Left cardiac atrium (tissue), 4 donors: ENCODE measurements around the gene KIF5A. TPM values are rescaled to one million over a fixed set of nuclear protein-coding genes. Genes with fewer than 3 reads are reported as not detected.
"Not testable (repeated sequence)": the region's sequence is repeated elsewhere in the genome, so short reads cannot be mapped to it uniquely, and the experiment has no call there.

Experiments used
- ATAC-seq, 2 donors: fragments of 200-7000 bp; cut with Tn5 transposase; one replicate each; pipeline ENCODE4 v1.9.1; 2020; ENCODE audit warnings: mild to moderate bottlenecking in 2 of 2, moderate library complexity in 2 of 2
- DNase-seq: peaks from one replicate; pipeline ENCODE4 v3.0.0-alpha.2; 2020
- intact Hi-C, 2 donors: fragments of 100-400 bp; cut with DNase I; formaldehyde crosslinking; loops; one replicate each; pipeline versions ENCODE4 v1.14.1 to v1.15.1; 2022 to 2023
- total RNA-seq, 2 donors: library from RNA; stranded (reverse); fragmentation: NEBNext Ultra II Directional; extraction: Animal tissue kit (Norgen Biotek cat#: 25700); gene quantifications; one replicate each; pipeline ENCODE4 v1.2.1, GENCODE V29; 2021
- donor health status: DM: no; HTN: yes; CAD: no.
- donor health status: DM: no; HTN: yes; CAD: no; lungs with severe emphysema.
- donor health status: DM: yes; HTN: yes; CAD: no.
- donor health status: Dilated cardiomyopathy.

The KIF5A gene
- total RNA-seq, 2 donors from 2014 or later, result 0.10 to 0.18 TPM

- ATAC-seq (no peak), DNase-seq (no peak)
- intact Hi-C loops, result no loop called here
Observed at GRCh38 chr12:57576613-57577160, 26.8 kb downstream of the KIF5A start.

- ATAC-seq, result no peak
- DNase-seq, result no peak
- intact Hi-C loops, result no loop called here
Observed at GRCh38 chr12:57577981-57578758, 28.3 kb downstream of the KIF5A start.

GRCh38 chr12:57579011-57579410 lies 29.2 kb downstream of the KIF5A start:
- intact Hi-C loops, result no loop called here
- no peak for ATAC-seq
- DNase-seq, result no peak

DNA sequence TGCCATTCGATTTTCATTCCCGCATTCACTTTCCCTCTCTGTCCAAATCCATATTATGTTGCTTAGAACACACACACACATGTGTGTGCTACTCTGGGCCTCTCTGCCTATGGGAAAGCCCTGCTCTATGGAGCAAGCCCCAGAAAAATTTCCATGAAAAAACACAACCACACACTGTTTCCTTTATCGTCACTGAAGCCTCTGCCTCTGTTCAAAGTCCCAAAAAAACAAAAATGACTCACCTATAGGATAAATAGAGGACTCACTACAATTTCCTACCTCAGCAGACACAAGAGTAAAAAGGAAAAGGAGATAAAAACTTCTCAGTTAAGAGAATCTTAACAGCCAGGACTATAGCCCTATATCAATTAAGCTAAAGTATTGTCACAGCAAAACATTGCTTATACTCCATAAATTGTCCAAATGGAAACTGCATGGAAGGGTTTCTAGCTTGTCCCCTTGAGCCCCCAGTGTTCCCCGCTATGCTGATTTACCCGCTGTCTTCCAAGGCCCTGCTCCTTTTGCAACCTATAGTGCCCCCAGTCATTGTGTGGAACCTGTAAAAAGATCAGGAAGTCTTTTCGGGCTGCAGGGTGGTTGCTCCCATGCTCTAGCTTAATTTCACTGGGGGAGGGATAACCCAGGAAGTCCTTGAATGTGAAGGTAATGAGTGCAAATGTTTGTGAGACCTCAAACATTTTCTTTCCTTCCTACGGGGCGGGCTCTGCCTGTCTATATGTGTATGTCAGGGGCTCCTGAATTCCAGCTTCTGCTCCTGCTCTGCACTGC lies 30.0 kb downstream of the KIF5A start:
- DNase-seq (no peak), ATAC-seq (no peak)
- intact Hi-C loops, result no loop called here

DNA sequence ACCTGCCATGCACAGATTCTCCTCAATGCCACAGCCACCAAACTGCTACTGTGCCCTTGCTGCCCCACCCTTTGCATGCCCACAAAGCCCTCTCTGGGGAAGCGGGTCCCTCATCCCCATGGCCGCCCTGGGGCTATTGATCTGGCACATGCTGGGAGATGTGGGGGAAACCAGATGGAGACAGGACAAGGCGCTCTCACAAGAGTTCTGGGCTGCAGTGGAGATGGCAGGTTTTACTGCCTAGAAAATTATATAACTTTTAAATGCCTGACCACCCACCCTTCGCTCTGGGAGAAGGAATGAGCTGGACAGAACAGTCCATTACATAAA lies 30.6 kb downstream of the KIF5A start:
- no peak for DNase-seq
- intact Hi-C loops, result no loop called here
- ATAC-seq, result no peak

- no peak for ATAC-seq
- DNase-seq, result no peak
- intact Hi-C loops, result loop anchor here (2.0 kb wide), 2 partner anchors 39 to 41 kb away; no protein-coding TSS in a partner anchor
Observed at GRCh38 chr12:57581802-57582201, 32.0 kb downstream of the KIF5A start.

DNA sequence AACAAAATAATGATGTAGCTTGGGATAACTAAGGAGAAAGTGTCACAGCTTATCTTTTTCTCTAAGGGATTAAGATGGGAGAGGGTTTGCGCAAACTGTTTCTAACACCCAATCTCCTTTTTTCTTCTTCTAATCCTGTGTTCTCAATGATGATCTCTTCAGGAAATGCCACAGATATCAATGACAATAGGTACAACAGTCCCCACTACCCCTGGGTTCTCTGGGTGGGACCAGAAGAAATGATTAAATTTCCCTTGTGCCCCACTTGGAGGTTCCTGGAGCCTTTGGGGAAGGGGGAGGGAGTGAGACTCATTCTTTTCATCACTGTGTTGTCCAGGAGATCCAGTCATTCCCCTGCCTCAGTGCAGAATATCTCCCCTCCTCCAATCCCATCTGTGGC lies 32.6 kb downstream of the KIF5A start:
- no peak for ATAC-seq
- intact Hi-C loops, result loop anchor here (2.0 kb wide), 2 partner anchors 38 to 40 kb away; no protein-coding TSS in a partner anchor
- no peak for DNase-seq

DNA sequence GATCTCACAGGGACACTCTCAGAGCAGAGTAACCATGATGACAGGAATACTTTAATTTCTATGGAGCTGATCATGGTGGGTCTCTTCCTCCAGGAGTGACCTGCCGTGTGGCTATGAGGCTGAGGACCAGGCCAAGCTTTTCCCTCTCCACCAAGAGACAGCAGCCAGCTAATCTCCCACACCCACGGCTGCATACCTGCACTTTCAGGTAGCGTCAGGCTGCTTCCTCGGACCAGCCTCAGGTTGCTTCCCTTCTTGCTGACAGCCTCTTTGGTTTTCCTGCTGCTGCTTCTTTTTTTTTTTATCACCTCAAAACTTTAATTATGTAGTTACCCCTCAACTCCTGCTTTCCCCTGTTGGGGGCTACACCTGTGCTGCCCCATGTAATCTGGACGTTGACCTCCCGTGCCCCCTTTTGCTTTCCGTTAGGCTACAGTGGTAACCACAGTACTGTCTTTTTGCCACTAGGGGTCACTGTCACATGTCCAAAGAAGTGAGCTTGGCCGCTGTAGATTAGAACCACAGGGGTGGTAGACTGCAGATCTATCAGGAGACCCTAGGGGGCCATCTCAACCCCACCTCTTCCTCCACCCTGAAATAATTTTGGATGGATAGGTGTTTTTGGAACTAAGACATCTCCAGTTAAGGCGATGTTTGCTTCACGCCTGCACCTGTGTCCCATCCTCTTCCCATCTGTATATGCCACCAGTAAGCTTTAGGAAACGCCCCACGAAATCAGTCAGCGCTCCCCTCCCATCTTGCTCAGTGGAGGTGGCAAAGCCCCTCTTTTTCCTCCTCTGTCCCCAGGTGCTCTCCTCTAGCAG lies 33.4 kb downstream of the KIF5A start:
- ATAC-seq (peak; percentile 95 to 96), DNase-seq (peak; percentile 48)
- intact Hi-C loops, result loop anchor here (2.0 kb wide), 2 partner anchors 38 to 40 kb away; no protein-coding TSS in a partner anchor

- ATAC-seq (no peak), DNase-seq (no peak)
- intact Hi-C loops, result no loop called here
Observed at GRCh38 chr12:57584050-57584449, 34.2 kb downstream of the KIF5A start.

- intact Hi-C loops, result no loop called here
- no peak for ATAC-seq
- DNase-seq, result no peak
Observed at GRCh38 chr12:57584690-57585089, 34.8 kb downstream of the KIF5A start.

DNA sequence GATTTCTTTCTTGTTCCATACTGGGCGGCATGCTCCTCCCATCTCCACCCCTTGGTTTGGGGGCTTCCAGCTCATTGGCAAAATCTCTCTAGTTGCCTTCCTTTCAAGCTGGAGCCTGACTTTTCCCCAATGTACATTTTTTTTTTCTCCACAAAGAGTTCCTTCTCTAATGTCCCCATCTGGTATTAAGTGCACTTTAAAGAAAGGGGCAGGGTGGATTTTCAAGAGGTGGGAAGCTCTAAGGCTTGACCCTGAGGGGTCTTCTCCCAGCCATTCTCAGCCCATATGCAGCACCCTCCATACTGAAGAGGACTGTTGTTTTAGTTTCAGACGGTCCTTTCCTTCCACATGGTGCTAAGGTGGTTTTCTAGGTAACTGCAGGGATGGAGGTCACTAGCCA lies 35.3 kb downstream of the KIF5A start:
- no peak for ATAC-seq
- intact Hi-C loops, result no loop called here
- no peak for DNase-seq

DNA sequence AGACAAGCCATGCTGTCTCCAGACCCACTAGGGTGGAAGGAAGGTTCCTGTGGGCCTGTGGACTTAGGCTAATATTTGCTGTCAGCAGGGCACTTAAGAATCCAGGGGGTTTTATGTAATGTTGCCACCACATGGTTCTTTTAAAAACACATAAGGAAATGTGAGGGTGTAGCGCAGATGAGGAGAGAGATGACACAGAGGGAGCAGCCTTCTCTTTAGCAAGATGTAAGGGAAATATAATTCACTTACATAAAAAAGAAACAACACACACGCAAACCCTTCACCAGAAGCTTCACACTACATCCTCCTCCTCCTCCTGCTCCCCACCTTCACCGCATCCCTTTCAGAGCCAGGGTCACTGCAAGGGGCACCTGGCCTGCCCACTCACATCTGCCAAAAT lies 36.3 kb downstream of the KIF5A start:
- ATAC-seq, result no peak
- no peak for DNase-seq
- intact Hi-C loops, result no loop called here

DNA sequence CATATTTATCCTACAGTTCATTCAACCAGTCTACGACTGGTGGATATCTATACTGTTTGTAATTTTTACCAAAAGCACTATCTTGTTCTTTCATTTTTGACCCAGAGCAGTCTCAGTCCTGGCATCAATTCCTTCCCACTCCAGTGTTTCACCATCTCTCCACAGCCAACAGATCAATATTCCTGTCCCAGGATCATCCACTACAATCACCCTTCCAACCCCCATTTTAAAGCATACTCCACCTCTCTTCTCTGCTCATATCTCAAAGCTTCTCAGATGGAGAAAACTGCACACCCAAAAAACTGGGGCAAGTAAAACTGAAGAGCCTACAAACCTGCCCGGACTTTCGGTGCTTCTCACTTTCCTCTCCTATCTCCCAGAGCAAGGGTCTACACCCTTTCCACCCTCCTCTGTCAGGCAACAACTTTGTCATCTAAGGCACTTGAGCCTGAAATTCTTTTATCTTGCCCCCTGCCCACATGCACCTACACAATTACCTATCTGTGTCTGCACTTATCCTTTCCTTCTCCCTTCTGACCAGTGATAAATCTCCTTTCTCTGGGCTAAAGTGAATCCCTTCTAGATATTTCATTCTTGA lies 37.1 kb downstream of the KIF5A start:
- DNase-seq, result no peak
- ATAC-seq, result no peak
- intact Hi-C loops, result no loop called here

DNA sequence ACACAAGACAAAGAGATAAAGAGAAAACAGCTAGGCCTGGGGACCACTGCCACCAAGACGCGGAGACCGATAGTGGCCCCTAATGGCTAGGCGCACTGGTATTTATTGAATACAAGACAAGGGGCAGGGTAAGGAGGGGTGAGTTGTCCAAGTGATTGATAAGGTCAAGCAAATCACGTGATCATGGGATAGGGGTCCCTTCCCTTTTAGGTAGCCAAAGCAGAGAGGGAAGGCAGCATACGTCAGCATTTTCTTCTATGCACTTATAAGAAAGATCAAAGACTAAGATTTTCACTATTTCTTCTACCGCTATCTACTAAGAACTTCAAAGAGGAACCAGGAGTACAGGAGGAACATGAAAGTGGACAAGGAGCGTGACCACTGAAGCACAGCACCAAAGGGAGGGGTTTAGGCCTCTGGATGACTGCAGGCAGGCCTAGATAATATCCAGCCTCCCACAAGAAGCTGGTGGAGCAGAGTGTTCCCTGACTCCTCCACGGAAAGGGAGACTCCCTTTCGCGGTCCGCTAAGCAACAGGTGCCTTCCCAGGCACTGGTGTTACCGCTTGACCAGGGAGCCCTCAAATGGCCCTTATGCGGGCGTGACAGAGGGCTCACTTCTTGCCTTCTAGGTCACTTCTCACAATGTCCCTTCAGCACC lies 39.2 kb downstream of the KIF5A start:
- ATAC-seq, intact Hi-C loops, DNase-seq: not testable (repeated sequence)

- DNase-seq (no peak), ATAC-seq (no peak)
- intact Hi-C loops, result no loop called here
Observed at GRCh38 chr12:57590479-57590863, 40.6 kb downstream of the KIF5A start.

DNA sequence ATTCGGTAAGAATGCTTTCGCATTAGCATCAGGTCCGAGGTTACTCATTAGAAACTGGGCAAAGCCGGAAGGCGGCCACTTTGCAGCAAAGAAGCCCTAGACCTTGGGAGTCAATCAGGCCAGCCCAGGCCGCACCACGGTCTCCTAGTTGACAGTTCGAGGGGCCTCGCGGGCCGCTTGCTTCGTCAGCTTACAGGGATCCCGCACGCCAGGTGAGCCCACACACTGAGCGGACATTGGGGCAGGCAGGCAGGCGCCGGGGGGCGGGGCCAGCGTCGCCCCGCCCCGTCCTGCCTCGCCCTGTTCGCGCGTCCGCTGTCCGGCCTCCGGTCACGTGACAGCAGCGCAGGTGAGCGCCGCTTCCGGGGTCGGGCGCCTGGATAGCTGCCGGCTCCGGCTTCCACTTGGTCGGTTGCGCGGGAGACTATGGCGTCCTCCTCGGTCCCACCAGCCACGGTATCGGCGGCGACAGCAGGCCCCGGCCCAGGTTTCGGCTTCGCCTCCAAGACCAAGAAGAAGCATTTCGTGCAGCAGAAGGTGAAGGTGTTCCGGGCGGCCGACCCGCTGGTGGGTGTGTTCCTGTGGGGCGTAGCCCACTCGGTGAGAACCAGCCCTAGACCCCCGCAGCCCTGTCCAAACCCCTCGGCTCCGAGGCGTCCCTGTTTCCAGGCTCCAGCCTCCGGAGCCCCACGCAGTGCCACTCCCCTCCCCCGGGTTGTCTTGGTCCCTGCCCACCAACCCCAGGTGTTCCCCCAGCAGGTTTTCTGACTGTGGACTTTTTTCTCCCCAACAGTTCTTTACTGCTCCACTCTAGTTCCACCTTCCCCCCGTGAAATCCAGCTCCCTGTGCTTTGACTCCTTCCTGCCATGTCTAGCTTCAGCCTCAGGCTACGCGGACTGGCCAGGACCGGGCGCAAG lies 41.3 kb downstream of the KIF5A start, which contains the start of gene PIP4K2C:
TSS of gene PIP4K2C (plus strand) at position 329 of the 918 bp plus-strand sequence. CDS start at position 427, 98 bp downstream.
- intact Hi-C loops, result no loop called here
- DNase-seq (peak; percentile 77), ATAC-seq (peak; percentile 98 to 99)

DNA sequence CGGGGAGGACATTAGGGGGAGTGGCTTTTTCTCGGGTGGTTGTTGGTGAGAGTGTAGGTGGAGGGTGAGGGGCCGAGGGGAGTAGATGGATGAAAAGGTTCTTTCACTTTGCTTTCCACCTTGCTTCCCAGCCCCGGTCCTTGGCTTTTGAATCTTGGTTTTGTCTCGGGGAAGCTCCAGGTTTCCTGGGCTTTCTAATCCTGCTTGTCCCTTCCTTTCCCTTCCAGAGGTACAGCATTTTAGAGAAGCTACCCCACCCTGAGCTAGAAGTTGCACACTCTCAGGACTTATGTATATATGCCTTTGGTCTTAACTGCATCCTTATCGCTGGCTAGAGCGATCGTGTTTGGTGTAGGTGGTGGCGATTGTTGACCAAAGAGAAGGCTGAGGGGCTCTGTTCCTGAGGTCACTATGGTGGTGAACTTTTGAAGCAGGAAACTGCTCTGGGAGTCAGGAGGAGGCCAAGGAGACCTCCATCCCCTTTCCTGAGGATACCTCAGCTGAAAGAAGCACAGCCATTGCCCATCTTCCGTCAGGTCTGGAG lies 42.0 kb downstream of the KIF5A start:
- no peak for DNase-seq
- intact Hi-C loops, result no loop called here
- no peak for ATAC-seq
